ENCODE measurements around the gene ITGB2. TPM values are rescaled to one million over a fixed set of nuclear protein-coding genes. Genes with fewer than 3 reads are reported as not detected.

The ITGB2 gene
- total RNA-seq, 1 donor from 2014 or later: not detected

- peaks cover 25% of the 10 kb centered on the region for H3F3A ChIP-seq (ENCODE audit: low read depth)
- H3K27me3 Mint-ChIP-seq (ENCODE audit: insufficient read depth, low read depth): peaks cover 6% of the 10 kb centered on the region
- H3K4me3 ChIP-seq: peak overlapping the region; percentile 33
- H4K20me1 ChIP-seq (ENCODE audit: low read depth): no peaks in the 10 kb centered on the region
- no peak overlapping the region for H3K27ac ChIP-seq
- peaks cover 9% of the 10 kb centered on the region for H3K36me3 Mint-ChIP-seq
- no peaks in the 10 kb centered on the region for H3K9me3 ChIP-seq (ENCODE audit: low read depth)
- TF ChIP-seq EZH2 (IDR thresholded peaks at IDR 0.05): no peak
- TF ChIP-seq, protein P1, sequence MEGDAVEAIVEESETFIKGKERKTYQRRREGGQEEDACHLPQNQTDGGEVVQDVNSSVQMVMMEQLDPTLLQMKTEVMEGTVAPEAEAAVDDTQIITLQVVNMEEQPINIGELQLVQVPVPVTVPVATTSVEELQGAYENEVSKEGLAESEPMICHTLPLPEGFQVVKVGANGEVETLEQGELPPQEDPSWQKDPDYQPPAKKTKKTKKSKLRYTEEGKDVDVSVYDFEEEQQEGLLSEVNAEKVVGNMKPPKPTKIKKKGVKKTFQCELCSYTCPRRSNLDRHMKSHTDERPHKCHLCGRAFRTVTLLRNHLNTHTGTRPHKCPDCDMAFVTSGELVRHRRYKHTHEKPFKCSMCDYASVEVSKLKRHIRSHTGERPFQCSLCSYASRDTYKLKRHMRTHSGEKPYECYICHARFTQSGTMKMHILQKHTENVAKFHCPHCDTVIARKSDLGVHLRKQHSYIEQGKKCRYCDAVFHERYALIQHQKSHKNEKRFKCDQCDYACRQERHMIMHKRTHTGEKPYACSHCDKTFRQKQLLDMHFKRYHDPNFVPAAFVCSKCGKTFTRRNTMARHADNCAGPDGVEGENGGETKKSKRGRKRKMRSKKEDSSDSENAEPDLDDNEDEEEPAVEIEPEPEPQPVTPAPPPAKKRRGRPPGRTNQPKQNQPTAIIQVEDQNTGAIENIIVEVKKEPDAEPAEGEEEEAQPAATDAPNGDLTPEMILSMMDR (IDR thresholded peaks at IDR 0.05): no peak
- TF ChIP-seq EZH2phosphoT487 (IDR thresholded peaks at IDR 0.05): no peak
- peak overlapping the region; percentile 71 for H3K4me2 ChIP-seq
- no peak overlapping the region for H3K9ac ChIP-seq
- no peaks in the 10 kb centered on the region for H3K27me3 ChIP-seq
- H3K36me3 ChIP-seq: no peaks in the 10 kb centered on the region
- no peaks in the 10 kb centered on the region for H3K79me2 ChIP-seq (ENCODE audit: low read depth)
- peak; percentile 31 for DNase-seq (ENCODE audit: low spot score)
- peak overlapping the region; percentile 57 for H3K27ac Mint-ChIP-seq
- H3K4me1 ChIP-seq: peaks cover 6% of the 10 kb centered on the region
- no peak overlapping the region for H3K4me3 Mint-ChIP-seq
- no peaks in the 10 kb centered on the region for H3K9me3 Mint-ChIP-seq
- no peak overlapping the region for H2AFZ ChIP-seq (replicated peaks)
- H3K4me1 Mint-ChIP-seq: peaks cover 13% of the 10 kb centered on the region
Observed at GRCh38 chr21:44846485-44847260, 74.0 kb downstream of the ITGB2 start.

GRCh38 chr21:44846224-44846484 is 74.5 kb downstream of the ITGB2 start:
- Mint-ChIP-seq H3K9me3 (no peaks in the 10 kb centered on the region), H3K4me1 (peaks cover 13% of the 10 kb centered on the region), H3K27ac (peak overlapping the region; percentile 57), H3K4me3 (no peak overlapping the region), H3K27me3 (ENCODE audit: insufficient read depth, low read depth) (peaks cover 7% of the 10 kb centered on the region), H3K36me3 (peaks cover 9% of the 10 kb centered on the region)
- peaks cover 25% of the 10 kb centered on the region for H3F3A ChIP-seq (ENCODE audit: low read depth)
- peak overlapping the region; percentile 71 for H3K4me2 ChIP-seq
- H3K4me3 ChIP-seq: peak overlapping the region; percentile 33
- no peak for DNase-seq (ENCODE audit: low spot score)
- no peaks in the 10 kb centered on the region for H3K27me3 ChIP-seq
- no peaks in the 10 kb centered on the region for H3K79me2 ChIP-seq (ENCODE audit: low read depth)
- peaks cover 6% of the 10 kb centered on the region for H3K4me1 ChIP-seq
- no peaks in the 10 kb centered on the region for H3K9me3 ChIP-seq (ENCODE audit: low read depth)
- no peak overlapping the region for H2AFZ ChIP-seq (replicated peaks)
- no peak overlapping the region for H3K27ac ChIP-seq
- H3K9ac ChIP-seq: no peak overlapping the region
- no peaks in the 10 kb centered on the region for H3K36me3 ChIP-seq
- H4K20me1 ChIP-seq (ENCODE audit: low read depth): no peaks in the 10 kb centered on the region
- TF ChIP-seq, protein P1 (IDR thresholded peaks at IDR 0.05): no peak
- TF ChIP-seq EZH2 (IDR thresholded peaks at IDR 0.05): no peak

- H2AFZ ChIP-seq (replicated peaks): peak overlapping the region; percentile 70
- H3K9me3 ChIP-seq (ENCODE audit: low read depth): no peaks in the 10 kb centered on the region
- TF ChIP-seq, protein P1 (IDR thresholded peaks at IDR 0.05): peak; percentile 52
- TF ChIP-seq EZH2phosphoT487 (IDR thresholded peaks at IDR 0.05): no peak
- peaks cover 25% of the 10 kb centered on the region for H3F3A ChIP-seq (ENCODE audit: low read depth)
- H3K27ac Mint-ChIP-seq: no peak overlapping the region
- peaks cover 5% of the 10 kb centered on the region for H3K36me3 Mint-ChIP-seq
- peak overlapping the region; percentile 33 for H3K4me3 ChIP-seq
- no peaks in the 10 kb centered on the region for H3K9me3 Mint-ChIP-seq
- H3K4me3 Mint-ChIP-seq: no peak overlapping the region
- H3K27ac ChIP-seq: no peak overlapping the region
- no peak overlapping the region for H3K9ac ChIP-seq
- H3K27me3 ChIP-seq: no peaks in the 10 kb centered on the region
- no peaks in the 10 kb centered on the region for H4K20me1 ChIP-seq (ENCODE audit: low read depth)
- peaks cover 10% of the 10 kb centered on the region for H3K27me3 Mint-ChIP-seq (ENCODE audit: insufficient read depth, low read depth)
- peak; percentile 88 for DNase-seq (ENCODE audit: low spot score)
- no peaks in the 10 kb centered on the region for H3K36me3 ChIP-seq
- no peaks in the 10 kb centered on the region for H3K79me2 ChIP-seq (ENCODE audit: low read depth)
- H3K4me2 ChIP-seq: peak overlapping the region; percentile 71
- H3K4me1 Mint-ChIP-seq: peaks cover 13% of the 10 kb centered on the region
- peaks cover 6% of the 10 kb centered on the region for H3K4me1 ChIP-seq
Observed at GRCh38 chr21:44845418-44846223, 75.1 kb downstream of the ITGB2 start.

Measured in neural progenitor cell (in vitro differentiated cells).